Uterus (tissue), 4 donors: Measurements from ENCODE around the gene NIM1K. TPM values are rescaled to one million over a fixed set of nuclear protein-coding genes. Genes with fewer than 3 reads are reported as not detected.

ENCODE experiments used
- DNase-seq, 2 donors: peaks; one replicate each; pipeline ENCODE4 v3.0.0-alpha.2; 2019 to 2020
- H3K27ac ChIP-seq, 2 donors: fragments of 200-600 bp; sonication (generic); 1 replicate in 1 of 2; 2 replicates in 1 of 2; pipeline ENCODE4 v1.5.1; 2016 to 2018
- H3K27me3 ChIP-seq, 2 donors: fragments of 200-600 bp; sonication (generic); one replicate each; pipeline ENCODE4 v1.5.1; 2018 to 2019; ENCODE audit warnings: control low read depth in 1 of 2
- H3K36me3 ChIP-seq, 2 donors: fragments of 200-600 bp; sonication (generic); one replicate each; pipeline ENCODE4 v1.5.1; 2019; ENCODE audit warnings: control low read depth in 1 of 2
- H3K4me1 ChIP-seq, 2 donors: fragments of 200-600 bp; sonication (generic); one replicate each; pipeline ENCODE4 v1.5.1; 2018 to 2019; ENCODE audit warnings: control low read depth in 1 of 2
- H3K4me3 ChIP-seq, 2 donors: fragments of 200-600 bp; sonication (generic); 1 replicate in 1 of 2; 2 replicates in 1 of 2; pipeline ENCODE4 v1.5.1; 2018 to 2019; ENCODE audit warnings: mild to moderate bottlenecking in 1 of 2
- H3K9me3 ChIP-seq, 2 donors: fragments of 200-600 bp; sonication (generic); one replicate each; pipeline ENCODE4 v1.5.1; 2019; ENCODE audit warnings: control low read depth in 1 of 2
- POLR2A ChIP-seq, 2 donors: fragments of 450-650 bp; IDR thresholded peaks; one replicate each; pipeline ENCODE4 v1.6.1; 2016; ENCODE audit warnings: antibody characterized with exemption in 2 of 2, mild to moderate bottlenecking in 1 of 2, moderate library complexity in 1 of 2
- intact Hi-C: fragments of 100-400 bp; cut with DNase I; formaldehyde crosslinking; loops from one replicate; pipeline ENCODE4 v1.15.1; 2023; ENCODE audit warnings: low total_unique reads
- total RNA-seq, 4 donors: library from RNA; depleted of rRNA in 3 of 4; stranded (reverse); fragments of >200 nt in 3 of 4; gene quantifications; one replicate each; pipeline versions ENCODE4 v1.1.0 to v1.2.4, GENCODE V29; 2014 to 2023
- TF ChIP-seq, protein P1 (sequence below), 4 experiments: fragments of 200-600 bp in 2 of 4; fragments of 450-650 bp in 2 of 4; sonication (generic) in 2 of 4; IDR thresholded peaks; one replicate each; pipeline ENCODE4 v1.5.1; 2016 to 2019; ENCODE audit warnings: antibody characterized with exemption in 4 of 4, mild to moderate bottlenecking in 2 of 4, moderate library complexity in 1 of 4
- donor health status: DM: yes; HTN: yes; CAD: no.

Gene NIM1K
- total RNA-seq, 4 donors from 2014 or later, result 0.26 to 0.79 (median 0.35) TPM; not detected in 1

DNA sequence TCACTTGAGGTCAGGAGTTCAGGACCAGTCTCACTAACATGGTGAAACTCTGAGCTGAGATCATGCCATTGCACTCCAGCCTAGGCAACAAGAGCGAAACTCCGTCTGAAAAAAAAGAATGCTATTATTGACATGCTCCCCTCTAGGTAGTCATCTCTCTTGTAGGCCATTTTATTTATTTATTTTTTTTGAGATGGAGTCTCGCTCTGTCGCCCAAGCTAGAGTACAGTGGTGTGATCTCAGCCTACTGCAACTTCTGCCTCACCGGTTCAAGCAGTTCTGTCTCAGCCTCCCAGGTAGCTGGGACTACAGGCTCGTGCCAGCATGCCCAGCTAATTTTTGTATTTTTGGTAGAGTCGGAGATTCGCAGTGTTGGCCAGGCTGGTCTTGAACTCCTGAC is 20.6 kb upstream of the NIM1K start:
- no peak for DNase-seq
- no peaks in the 10 kb centered on the region for H3K36me3 ChIP-seq
- H3K4me3 ChIP-seq, result no peak overlapping the region
- H3K27ac ChIP-seq, result no peak overlapping the region
- H3K9me3 ChIP-seq, result no peaks in the 10 kb centered on the region
- TF ChIP-seq POLR2A (IDR thresholded peaks at IDR 0.05), result no peak
- TF ChIP-seq, protein P1, sequence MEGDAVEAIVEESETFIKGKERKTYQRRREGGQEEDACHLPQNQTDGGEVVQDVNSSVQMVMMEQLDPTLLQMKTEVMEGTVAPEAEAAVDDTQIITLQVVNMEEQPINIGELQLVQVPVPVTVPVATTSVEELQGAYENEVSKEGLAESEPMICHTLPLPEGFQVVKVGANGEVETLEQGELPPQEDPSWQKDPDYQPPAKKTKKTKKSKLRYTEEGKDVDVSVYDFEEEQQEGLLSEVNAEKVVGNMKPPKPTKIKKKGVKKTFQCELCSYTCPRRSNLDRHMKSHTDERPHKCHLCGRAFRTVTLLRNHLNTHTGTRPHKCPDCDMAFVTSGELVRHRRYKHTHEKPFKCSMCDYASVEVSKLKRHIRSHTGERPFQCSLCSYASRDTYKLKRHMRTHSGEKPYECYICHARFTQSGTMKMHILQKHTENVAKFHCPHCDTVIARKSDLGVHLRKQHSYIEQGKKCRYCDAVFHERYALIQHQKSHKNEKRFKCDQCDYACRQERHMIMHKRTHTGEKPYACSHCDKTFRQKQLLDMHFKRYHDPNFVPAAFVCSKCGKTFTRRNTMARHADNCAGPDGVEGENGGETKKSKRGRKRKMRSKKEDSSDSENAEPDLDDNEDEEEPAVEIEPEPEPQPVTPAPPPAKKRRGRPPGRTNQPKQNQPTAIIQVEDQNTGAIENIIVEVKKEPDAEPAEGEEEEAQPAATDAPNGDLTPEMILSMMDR (IDR thresholded peaks at IDR 0.05), result no peak
- no peaks in the 10 kb centered on the region for H3K27me3 ChIP-seq
- H3K4me1 ChIP-seq, result no peaks in the 10 kb centered on the region
- intact Hi-C loops, result no loop called here

DNA sequence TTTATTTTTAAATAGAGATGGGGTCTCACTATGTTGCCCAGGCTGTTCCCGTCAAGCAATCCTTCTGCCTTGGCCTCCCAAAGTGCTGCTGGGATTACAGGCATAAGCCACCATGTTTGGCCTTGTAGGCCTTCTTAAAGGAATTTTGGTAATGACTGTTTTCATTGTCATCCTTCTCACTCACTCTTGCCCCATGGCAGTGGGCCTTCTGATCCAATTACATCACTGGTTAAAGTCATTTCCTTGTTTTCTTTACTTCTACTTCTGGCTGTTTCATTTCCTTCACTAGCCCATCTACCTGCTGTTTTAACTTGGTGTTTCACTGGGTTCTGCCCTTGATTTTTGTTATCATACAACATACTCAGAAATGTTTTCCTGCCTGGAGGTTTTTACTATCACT is 20.1 kb upstream of the NIM1K start:
- Histone ChIP-seq H3K27me3 (no peaks in the 10 kb centered on the region), H3K4me3 (no peak overlapping the region), H3K4me1 (no peaks in the 10 kb centered on the region), H3K9me3 (no peaks in the 10 kb centered on the region), H3K27ac (no peak overlapping the region), H3K36me3 (no peaks in the 10 kb centered on the region)
- intact Hi-C loops, result no loop called here
- TF ChIP-seq, protein P1 (IDR thresholded peaks at IDR 0.05), result no peak
- TF ChIP-seq POLR2A (IDR thresholded peaks at IDR 0.05), result no peak
- DNase-seq, result no peak

GRCh38 chr5:43172779-43173178 is 19.2 kb upstream of the NIM1K start:
- no peak for TF ChIP-seq POLR2A (IDR thresholded peaks at IDR 0.05)
- TF ChIP-seq, protein P1 (IDR thresholded peaks at IDR 0.05), result no peak
- Histone ChIP-seq H3K27ac (no peak overlapping the region), H3K4me1 (no peaks in the 10 kb centered on the region), H3K27me3 (no peaks in the 10 kb centered on the region), H3K36me3 (no peaks in the 10 kb centered on the region), H3K9me3 (no peaks in the 10 kb centered on the region), H3K4me3 (no peak overlapping the region)
- DNase-seq, result no peak
- intact Hi-C loops, result no loop called here

GRCh38 chr5:43174586-43174985 is 17.4 kb upstream of the NIM1K start:
- H3K4me3 ChIP-seq, result no peak overlapping the region
- no peaks in the 10 kb centered on the region for H3K36me3 ChIP-seq
- intact Hi-C loops, result no loop called here
- no peaks in the 10 kb centered on the region for H3K4me1 ChIP-seq
- no peaks in the 10 kb centered on the region for H3K27me3 ChIP-seq
- H3K27ac ChIP-seq, result no peak overlapping the region
- no peak for TF ChIP-seq POLR2A (IDR thresholded peaks at IDR 0.05)
- TF ChIP-seq, protein P1 (IDR thresholded peaks at IDR 0.05), result no peak
- no peaks in the 10 kb centered on the region for H3K9me3 ChIP-seq
- DNase-seq, result no peak

DNA sequence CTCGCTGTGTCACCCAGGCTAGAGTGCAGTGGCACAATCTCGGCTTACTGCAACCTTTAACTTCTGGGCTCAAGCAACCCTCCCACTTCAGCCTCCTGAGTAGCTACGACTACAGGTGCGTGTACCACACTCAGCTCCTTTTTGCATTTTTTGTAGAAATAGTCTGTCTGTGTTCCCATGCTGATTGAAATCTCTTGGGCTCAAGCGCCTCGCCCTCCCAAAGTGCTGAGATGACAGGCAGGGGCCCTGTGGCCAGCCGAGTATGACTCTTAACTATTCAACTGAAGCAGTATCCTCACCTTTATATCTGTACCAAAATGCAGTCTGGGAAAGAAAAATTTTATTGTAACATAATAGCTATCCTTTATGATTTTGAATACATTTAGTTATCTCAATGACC is 12.2 kb upstream of the NIM1K start:
- intact Hi-C loops, result no loop called here
- no peak for DNase-seq
- H3K4me3 ChIP-seq, result no peak overlapping the region
- no peak overlapping the region for H3K27ac ChIP-seq
- TF ChIP-seq POLR2A (IDR thresholded peaks at IDR 0.05), result no peak
- TF ChIP-seq, protein P1 (IDR thresholded peaks at IDR 0.05), result no peak
- H3K36me3 ChIP-seq, result no peaks in the 10 kb centered on the region
- no peaks in the 10 kb centered on the region for H3K27me3 ChIP-seq
- H3K4me1 ChIP-seq, result no peaks in the 10 kb centered on the region
- H3K9me3 ChIP-seq, result no peaks in the 10 kb centered on the region
